SH-SY5Y (cell line): ENCODE results near the gene ZNF518A.

Experiments
- GATA2 ChIP-seq: IDR thresholded peaks from 2 replicates; pipeline ENCODE4 v1.6.1; 2011; ENCODE audit warnings: mild to moderate bottlenecking, low read depth, low read length
- GATA3 ChIP-seq: IDR thresholded peaks from 2 replicates; pipeline ENCODE4 v1.6.1; 2011; ENCODE audit warnings: low read depth, mild to moderate bottlenecking, low read length, moderate library complexity

DNA sequence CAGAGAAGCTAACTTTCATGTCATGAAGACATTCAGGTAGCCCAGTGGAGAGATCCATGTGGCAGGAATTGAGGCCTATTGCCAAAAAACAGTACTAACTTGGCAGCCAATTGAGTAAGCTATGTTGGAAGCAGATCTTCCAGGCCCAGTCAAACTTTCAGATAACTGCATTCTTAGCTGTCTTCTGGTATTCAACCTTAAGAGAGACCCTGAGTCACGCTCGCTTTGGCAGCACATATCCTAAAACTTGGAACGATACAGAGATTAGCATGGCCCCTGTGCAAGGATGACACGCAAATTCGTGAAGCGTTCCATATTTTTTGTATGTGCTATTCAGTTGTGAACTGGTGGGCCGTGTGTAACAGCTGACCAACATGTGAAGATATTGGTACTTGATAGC lies 17.6 kb upstream of the ZNF518A start:
- TF ChIP-seq GATA3 = no peak
- TF ChIP-seq GATA2 = no peak
